ENCODE data around the gene GRAP2.
"Not testable (repeated sequence)": the region's sequence is repeated elsewhere in the genome, so short reads cannot be mapped to it uniquely, and the experiment has no call there.

GRAP2 gene

GRCh38 chr22:39898997-39899396 is 1.9 kb upstream of the GRAP2 start:
- DNase-seq: no peak

- DNase-seq: no peak
Observed at GRCh38 chr22:39901565-39902146, 772 bp downstream of the GRAP2 start.

- not testable (repeated sequence) for DNase-seq
Observed at GRCh38 chr22:39904024-39904423, 3.1 kb downstream of the GRAP2 start.

- DNase-seq: no peak
Observed at GRCh38 chr22:39904862-39905261, 4.0 kb downstream of the GRAP2 start.

- DNase-seq: no peak
Observed at GRCh38 chr22:39905687-39906086, 4.8 kb downstream of the GRAP2 start.

GRCh38 chr22:39906207-39906606 is 5.3 kb downstream of the GRAP2 start:
- DNase-seq: no peak

GRCh38 chr22:39907047-39907446 is 6.2 kb downstream of the GRAP2 start:
- DNase-seq: no peak

- no peak for DNase-seq
Observed at GRCh38 chr22:39907605-39908097, 6.8 kb downstream of the GRAP2 start.

- DNase-seq: no peak
Observed at GRCh38 chr22:39908136-39908535, 7.3 kb downstream of the GRAP2 start.

GRCh38 chr22:39908737-39909136 is 7.9 kb downstream of the GRAP2 start:
- peak; percentile 17 for DNase-seq

GRCh38 chr22:39910876-39911613 is 10.2 kb downstream of the GRAP2 start:
- DNase-seq: no peak

- no peak for DNase-seq
Observed at GRCh38 chr22:39913321-39913720, 12.4 kb downstream of the GRAP2 start.

GRCh38 chr22:39913886-39914285 is 13.0 kb downstream of the GRAP2 start:
- no peak for DNase-seq

- DNase-seq: no peak
Observed at GRCh38 chr22:39914584-39914983, 13.7 kb downstream of the GRAP2 start.

GRCh38 chr22:39915295-39915726 is 14.4 kb downstream of the GRAP2 start:
- DNase-seq: no peak

GRCh38 chr22:39916496-39916895 is 15.6 kb downstream of the GRAP2 start:
- no peak for DNase-seq

- no peak for DNase-seq
Observed at GRCh38 chr22:39917197-39917643, 16.3 kb downstream of the GRAP2 start.

- DNase-seq: peak; percentile 4
Observed at GRCh38 chr22:39917776-39918495, 17.1 kb downstream of the GRAP2 start.

- no peak for DNase-seq
Observed at GRCh38 chr22:39920134-39920743, 19.4 kb downstream of the GRAP2 start.

- DNase-seq: no peak
Observed at GRCh38 chr22:39923696-39924095, 22.8 kb downstream of the GRAP2 start.

GRCh38 chr22:39924286-39924685 is 23.4 kb downstream of the GRAP2 start:
- DNase-seq: no peak

- no peak for DNase-seq
Observed at GRCh38 chr22:39925273-39925672, 24.4 kb downstream of the GRAP2 start.

Data from fibroblast of skin of right biceps (primary cell).